Stimulated activated naive CD8-positive, alpha-beta T cell treated with anti-CD3 and anti-CD28 coated beads, Interleukin-15, Interleukin-2, amounts not matched to agents 100 ng/mL and 50 ng/mL, for 24 hours (primary cell): ENCODE measurements around the gene GFM1.

Experiments used
- H3K27ac Mint-ChIP-seq: one replicate; pipeline ENCODE4 v1.8.0; 2021; ENCODE audit warnings: mild to moderate bottlenecking, mixed read lengths
- H3K27me3 Mint-ChIP-seq: one replicate; pipeline ENCODE4 v1.8.0; 2021; ENCODE audit warnings: mixed read lengths
- H3K36me3 Mint-ChIP-seq: one replicate; pipeline ENCODE4 v1.8.0; 2021; ENCODE audit warnings: low read depth, mixed read lengths
- H3K4me1 Mint-ChIP-seq: one replicate; pipeline ENCODE4 v1.8.0; 2021; ENCODE audit warnings: low read depth, mixed read lengths
- H3K4me3 Mint-ChIP-seq: one replicate; pipeline ENCODE4 v1.8.0; 2021; ENCODE audit warnings: mild to moderate bottlenecking, mixed read lengths
- H3K9me3 Mint-ChIP-seq: one replicate; pipeline ENCODE4 v1.8.0; 2021; ENCODE audit warnings: mixed read lengths

Gene GFM1

DNA sequence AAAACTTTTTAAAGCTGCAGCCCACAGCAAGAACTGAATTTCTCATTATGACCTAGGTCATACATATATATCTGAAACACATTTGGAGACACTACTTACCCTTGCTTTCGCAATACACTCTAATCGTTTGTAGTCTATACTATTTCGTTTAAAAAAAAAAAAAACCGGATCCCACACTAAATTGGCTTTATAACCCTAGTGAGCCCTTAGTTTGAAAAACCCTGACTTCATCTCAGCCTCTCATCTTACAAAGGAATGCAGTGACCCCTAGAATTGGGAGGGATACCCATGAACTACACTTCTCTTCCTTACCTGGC lies 83.7 kb downstream of the GFM1 start:
- H3K27ac Mint-ChIP-seq: no peak overlapping the region
- H3K27me3 Mint-ChIP-seq: no peaks in the 10 kb centered on the region
- H3K4me3 Mint-ChIP-seq: no peak overlapping the region

DNA sequence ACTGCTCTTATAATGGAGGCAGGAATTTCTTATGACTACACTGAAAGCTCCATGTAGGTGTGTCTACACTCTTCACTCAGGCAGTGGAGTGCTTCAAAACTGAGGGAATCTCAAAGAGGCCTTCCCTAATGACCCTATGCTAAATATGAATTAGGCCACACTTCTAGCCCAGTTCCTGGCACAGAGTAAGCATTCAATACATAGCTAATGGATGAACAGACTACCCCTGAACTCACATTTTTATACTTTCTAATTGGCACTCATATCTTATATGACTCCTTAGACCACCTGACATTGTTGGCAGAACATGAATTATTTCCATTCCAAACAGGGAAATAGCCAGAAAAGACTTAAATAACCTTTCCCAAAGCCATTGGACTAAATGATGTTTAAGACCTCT lies 84.5 kb downstream of the GFM1 start:
- no peaks in the 10 kb centered on the region for H3K9me3 Mint-ChIP-seq
- H3K4me1 Mint-ChIP-seq: peaks cover 35% of the 10 kb centered on the region
- H3K36me3 Mint-ChIP-seq: peaks cover 2% of the 10 kb centered on the region
- no peak overlapping the region for H3K27ac Mint-ChIP-seq
- H3K4me3 Mint-ChIP-seq: no peak overlapping the region
- no peaks in the 10 kb centered on the region for H3K27me3 Mint-ChIP-seq

More for the DNA sequence above, 83.7 kb downstream of the GFM1 start:
- peaks cover 2% of the 10 kb centered on the region for H3K36me3 Mint-ChIP-seq
- H3K4me1 Mint-ChIP-seq: peaks cover 42% of the 10 kb centered on the region
- H3K9me3 Mint-ChIP-seq: no peaks in the 10 kb centered on the region

DNA sequence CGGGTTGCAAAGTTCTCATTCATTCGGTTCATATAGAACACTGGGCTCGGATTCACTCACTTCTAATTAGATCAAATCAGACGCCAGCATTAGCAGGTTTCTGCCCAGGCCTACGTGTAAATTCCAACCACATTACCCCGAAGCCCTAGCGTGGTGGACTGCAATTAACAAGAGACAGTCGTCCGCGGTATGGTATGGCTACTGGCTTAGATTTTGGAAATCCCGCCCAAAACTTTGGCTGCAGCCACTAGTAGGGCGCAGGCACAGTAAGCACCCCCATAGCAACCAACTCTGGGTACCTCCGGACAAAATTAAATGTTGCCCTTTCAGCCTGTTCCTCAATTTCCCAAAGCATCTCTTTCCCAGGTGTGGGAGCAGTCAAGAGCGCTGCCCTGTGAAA lies 87.2 kb downstream of the GFM1 start:
- H3K27ac Mint-ChIP-seq: no peak overlapping the region

DNA sequence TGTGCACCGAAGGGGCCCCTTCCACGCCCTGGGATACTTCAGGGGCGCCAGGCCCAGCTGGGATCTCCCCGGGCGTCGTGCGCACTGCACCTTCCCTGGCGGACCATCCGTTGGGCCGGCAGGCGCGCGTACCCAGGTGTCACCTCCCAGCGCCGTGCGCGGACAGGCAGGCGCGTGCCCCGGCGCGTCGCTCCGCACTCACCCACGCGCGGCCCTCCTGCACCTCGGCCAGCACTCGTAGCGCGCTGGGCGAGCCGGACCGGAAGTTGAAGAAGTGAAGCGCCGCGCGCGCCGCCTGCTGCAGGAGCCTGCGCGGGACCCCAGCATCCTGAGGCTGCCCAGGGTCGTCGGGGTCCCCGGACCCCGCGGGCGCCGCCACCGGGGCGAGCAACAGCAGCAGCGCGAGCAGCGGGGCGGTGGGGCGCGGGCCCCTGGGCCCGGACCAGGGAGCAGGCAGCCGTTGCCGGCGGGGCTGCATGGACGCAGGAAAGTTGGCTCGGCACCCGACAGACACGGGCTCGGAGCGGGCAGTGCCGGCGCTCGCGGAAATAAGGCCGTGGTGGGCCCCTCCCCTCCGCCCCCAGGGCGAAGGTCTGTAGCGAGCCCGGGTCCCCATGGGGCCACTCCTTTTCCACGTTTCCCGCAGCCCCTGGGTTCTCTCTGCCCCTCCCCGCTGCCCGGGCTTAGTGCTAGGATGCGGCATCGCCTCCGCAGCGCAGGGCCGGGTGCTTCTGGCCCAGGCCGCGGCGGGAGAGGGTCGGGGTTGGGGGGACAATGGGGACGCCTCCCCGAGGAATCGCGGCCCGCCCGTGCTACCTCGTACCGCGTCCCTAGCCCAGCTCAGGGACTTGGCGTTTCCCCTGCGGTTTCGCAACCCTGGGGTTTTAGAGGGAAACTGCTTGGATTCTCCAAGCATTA lies 87.9 kb downstream of the GFM1 start, which contains the start of gene RARRES1:
Gene RARRES1, minus strand, starts transcription at position 520 of the 918 bp plus-strand sequence. Its CDS starts 42 bp downstream, at position 478.
- Mint-ChIP-seq H3K9me3 (no peaks in the 10 kb centered on the region), H3K27me3 (no peaks in the 10 kb centered on the region), H3K4me3 (peak within 1 kb of the TSS; percentile 66), H3K4me1 (peaks cover 17% of the 10 kb centered on the region), H3K36me3 (peaks cover 5% of the 10 kb centered on the region), H3K27ac (no peak within 1 kb of the TSS)

More for the DNA sequence above, 87.2 kb downstream of the GFM1 start:
- H3K4me3 Mint-ChIP-seq: peak overlapping the region; percentile 66
- H3K4me1 Mint-ChIP-seq: peaks cover 17% of the 10 kb centered on the region
- H3K27me3 Mint-ChIP-seq: no peaks in the 10 kb centered on the region
- no peaks in the 10 kb centered on the region for H3K9me3 Mint-ChIP-seq
- H3K36me3 Mint-ChIP-seq: peaks cover 5% of the 10 kb centered on the region

DNA sequence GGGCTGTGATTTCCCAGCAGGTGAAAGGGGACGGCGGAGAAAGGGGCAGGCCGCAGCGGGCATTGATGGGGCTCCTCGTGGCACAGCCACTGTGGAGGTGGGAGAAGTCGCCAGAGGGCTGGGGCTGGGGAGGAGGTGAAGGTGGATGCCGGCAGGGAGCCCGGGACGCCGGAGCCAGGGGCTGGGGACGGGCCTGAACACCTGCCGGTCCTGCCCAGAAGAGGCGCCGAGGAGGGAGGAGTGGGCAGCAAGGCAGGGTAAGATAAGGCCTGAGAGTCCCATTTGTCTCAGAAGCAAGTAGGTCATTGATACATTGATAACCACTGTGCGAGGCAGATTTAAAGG lies 88.5 kb downstream of the GFM1 start:
- Mint-ChIP-seq H3K36me3 (peaks cover 5% of the 10 kb centered on the region), H3K9me3 (no peaks in the 10 kb centered on the region), H3K4me1 (peaks cover 12% of the 10 kb centered on the region), H3K27me3 (no peaks in the 10 kb centered on the region), H3K4me3 (no peak overlapping the region), H3K27ac (no peak overlapping the region)

DNA sequence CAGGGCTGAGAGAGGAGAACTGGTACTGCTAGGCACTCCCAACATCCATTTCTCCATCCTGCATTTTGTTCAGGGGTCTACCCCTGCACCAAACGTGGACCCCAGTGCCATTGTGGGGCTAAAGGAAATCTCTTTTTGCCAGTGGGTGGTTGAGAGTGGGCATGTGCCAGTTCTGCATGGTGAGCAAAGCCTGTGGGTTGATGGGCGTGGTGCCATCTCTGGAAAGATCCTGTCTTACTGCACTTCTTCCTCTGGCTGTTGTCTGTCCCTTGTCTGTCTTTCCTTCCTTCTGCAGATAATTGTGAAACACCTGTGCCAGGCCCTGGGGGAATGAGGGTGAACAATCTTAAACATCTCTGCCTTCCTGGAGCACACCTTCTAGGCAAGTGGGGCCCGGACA lies 89.3 kb downstream of the GFM1 start:
- no peaks in the 10 kb centered on the region for H3K9me3 Mint-ChIP-seq
- H3K27ac Mint-ChIP-seq: no peak overlapping the region
- H3K4me3 Mint-ChIP-seq: no peak overlapping the region
- H3K4me1 Mint-ChIP-seq: peaks cover 7% of the 10 kb centered on the region
- peaks cover 5% of the 10 kb centered on the region for H3K36me3 Mint-ChIP-seq
- no peaks in the 10 kb centered on the region for H3K27me3 Mint-ChIP-seq

DNA sequence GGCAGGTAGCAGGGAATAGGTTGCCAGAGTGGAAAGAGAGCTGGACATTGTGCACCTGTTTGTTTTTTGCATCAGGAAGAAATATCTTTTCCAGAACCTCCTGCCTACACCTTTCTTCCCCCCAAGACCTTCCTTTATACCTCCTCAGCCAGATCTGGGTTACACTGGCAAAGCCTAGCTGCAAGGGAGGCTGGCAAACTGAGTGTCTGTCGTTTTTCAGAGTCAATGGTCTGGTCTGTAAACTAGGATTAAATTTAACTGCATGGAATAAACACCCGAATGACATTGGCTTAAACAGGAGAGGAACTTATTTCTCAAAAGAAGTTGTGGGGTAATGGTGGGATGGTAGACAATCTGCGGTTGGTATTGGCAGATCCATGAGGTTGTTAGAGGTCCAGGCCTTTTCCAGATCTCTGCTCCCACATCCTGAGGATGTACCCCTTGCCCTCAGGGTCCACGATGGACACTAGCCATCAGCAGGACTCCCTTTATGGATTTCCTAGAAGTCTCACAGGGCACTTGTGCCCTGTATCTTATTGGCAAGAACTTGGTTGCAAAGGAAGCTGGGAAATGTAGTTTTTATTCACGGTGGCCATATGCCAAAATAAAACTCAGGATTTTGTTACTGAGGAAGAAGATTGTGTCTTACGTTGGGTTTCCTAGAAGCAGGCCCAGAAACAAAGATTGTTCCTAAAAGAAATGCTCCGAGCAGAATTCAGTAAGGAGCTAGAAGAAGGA lies 91.1 kb downstream of the GFM1 start:
- Mint-ChIP-seq H3K9me3 (no peaks in the 10 kb centered on the region), H3K36me3 (peaks cover 5% of the 10 kb centered on the region), H3K4me1 (peaks cover 7% of the 10 kb centered on the region), H3K27ac (no peak overlapping the region), H3K4me3 (no peak overlapping the region), H3K27me3 (no peaks in the 10 kb centered on the region)

DNA sequence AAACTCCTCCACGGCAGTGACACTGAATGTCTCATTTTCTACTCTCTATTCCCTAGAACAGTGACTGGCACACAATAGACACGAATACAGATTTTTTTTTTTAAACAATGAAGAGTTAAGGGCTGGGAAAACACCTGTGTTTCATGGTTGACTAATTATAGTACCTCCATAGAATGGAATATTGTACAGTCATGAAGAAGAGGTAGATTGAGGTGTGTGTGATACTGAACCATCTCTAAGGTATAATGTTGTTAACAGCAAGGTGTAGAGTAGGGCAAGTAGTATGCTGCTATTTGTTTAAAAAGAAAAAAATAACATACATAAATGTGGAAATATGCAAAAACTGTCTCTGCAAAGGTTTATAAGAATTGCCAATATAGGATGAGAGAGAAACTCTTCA lies 93.1 kb downstream of the GFM1 start:
- Mint-ChIP-seq H3K9me3 (no peaks in the 10 kb centered on the region), H3K4me1 (peaks cover 6% of the 10 kb centered on the region), H3K27ac (no peak overlapping the region), H3K27me3 (no peaks in the 10 kb centered on the region), H3K4me3 (no peak overlapping the region), H3K36me3 (peaks cover 5% of the 10 kb centered on the region)

DNA sequence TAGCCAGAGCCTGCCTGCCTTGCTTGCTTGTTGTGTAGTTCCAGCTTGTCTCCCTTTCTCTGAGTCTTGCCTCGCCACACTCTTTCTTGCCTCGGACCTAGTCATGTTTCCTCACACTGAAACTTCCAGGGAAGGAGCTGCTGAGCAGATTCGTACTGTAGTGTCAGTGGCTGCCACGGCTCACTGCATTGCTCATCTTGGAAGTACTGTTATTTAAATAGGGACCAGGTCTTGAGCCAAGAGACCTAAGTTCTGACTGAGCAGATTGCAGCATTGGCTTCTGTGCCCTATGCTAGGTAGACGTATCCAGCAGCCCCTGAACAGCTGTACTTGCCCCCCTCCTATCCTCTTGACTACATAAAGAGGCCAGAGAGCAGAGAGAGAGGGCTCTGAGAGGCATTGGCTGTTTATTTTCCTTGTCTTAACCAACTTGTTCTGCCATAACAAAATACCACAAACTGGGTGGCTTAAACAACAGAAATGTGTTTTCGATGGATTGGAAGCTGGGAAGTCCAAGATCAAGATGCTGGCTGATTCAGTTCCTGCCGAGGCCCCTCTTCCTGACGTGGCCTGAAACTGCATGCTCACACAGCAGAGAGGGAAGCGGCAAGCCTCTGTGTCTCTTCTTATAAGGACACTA lies 93.8 kb downstream of the GFM1 start:
- H3K27ac Mint-ChIP-seq: no peak overlapping the region
- H3K9me3 Mint-ChIP-seq: no peaks in the 10 kb centered on the region
- no peaks in the 10 kb centered on the region for H3K27me3 Mint-ChIP-seq
- H3K4me3 Mint-ChIP-seq: no peak overlapping the region
- H3K4me1 Mint-ChIP-seq: peaks cover 10% of the 10 kb centered on the region
- peaks cover 9% of the 10 kb centered on the region for H3K36me3 Mint-ChIP-seq

DNA sequence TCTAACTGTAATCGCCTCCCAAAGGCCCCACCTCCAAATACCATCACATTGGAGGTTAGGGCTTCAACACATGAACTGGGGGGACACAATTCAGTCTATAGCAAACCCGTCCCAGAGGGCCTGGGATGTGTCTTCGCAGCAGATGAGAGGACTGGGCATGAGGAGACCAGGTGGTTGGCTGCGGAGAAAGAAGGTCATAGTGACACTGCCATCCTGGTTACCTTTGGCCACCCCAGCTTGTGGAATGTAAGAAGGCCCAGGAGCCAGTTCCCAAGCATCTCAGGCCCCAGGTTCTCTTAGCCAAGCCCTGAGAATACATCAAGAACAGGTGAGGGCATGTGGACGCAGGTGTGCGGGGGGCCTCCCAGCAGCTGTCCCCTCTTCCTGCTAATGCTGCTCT lies 94.3 kb downstream of the GFM1 start:
- Mint-ChIP-seq H3K36me3 (peaks cover 11% of the 10 kb centered on the region), H3K9me3 (no peaks in the 10 kb centered on the region), H3K4me1 (peaks cover 10% of the 10 kb centered on the region), H3K27me3 (no peaks in the 10 kb centered on the region), H3K4me3 (no peak overlapping the region), H3K27ac (no peak overlapping the region)

DNA sequence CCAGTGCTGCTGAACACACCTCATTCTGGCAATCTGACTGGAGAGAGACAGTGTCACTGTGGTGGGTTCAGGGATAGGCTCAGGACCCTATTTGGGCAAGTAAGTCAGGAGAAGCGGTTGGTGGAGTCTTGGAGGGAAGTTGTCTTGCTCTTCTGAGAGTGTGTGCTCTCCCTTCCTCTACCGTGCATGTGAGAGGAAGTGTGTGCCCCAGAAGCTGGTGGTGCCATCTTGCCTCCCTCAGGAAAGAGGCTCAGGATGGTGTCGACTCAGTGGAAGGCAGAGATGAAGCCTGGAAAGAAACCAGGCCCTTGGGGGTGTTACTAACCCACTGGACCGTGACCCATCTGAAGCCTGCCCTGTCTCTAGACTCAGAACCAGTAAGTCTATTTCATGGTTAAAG lies 94.8 kb downstream of the GFM1 start:
- Mint-ChIP-seq H3K36me3 (peaks cover 12% of the 10 kb centered on the region), H3K27me3 (no peaks in the 10 kb centered on the region), H3K4me3 (no peak overlapping the region), H3K4me1 (peaks cover 10% of the 10 kb centered on the region), H3K27ac (no peak overlapping the region), H3K9me3 (no peaks in the 10 kb centered on the region)

DNA sequence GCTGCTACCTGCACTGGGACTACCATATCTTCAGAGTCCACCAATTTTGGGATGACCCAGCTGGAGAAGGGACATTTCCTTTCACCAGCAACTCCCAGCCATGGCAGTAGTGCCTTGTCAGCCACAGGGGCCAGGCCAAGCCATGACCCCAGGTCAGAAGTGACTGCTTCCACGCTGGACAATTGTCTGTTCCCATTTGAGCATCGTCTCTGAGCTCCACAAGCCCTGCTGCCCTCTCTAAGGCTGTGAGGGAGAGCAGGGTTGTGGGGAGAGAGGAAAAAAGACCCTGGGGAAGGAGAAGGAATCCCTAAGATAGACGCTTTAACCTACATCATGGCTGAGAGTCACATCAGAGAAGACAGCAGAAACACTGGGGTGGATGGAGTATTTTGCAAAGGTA lies 95.3 kb downstream of the GFM1 start:
- H3K27ac Mint-ChIP-seq: no peak overlapping the region
- H3K4me1 Mint-ChIP-seq: peaks cover 10% of the 10 kb centered on the region
- peaks cover 15% of the 10 kb centered on the region for H3K36me3 Mint-ChIP-seq
- no peaks in the 10 kb centered on the region for H3K27me3 Mint-ChIP-seq
- no peaks in the 10 kb centered on the region for H3K9me3 Mint-ChIP-seq
- H3K4me3 Mint-ChIP-seq: no peak overlapping the region
